Karpas-422 (cell line): ENCODE results near the gene PRM3. TPM values are rescaled to one million over a fixed set of nuclear protein-coding genes. Genes with fewer than 3 reads are reported as not detected.

Source experiments
- DNase-seq: peaks from one replicate; pipeline ENCODE4 v3.0.0-alpha.2; 2015
- H2AFZ ChIP-seq: fragments of 200-600 bp; sonication (generic); 2 replicates; pipeline ENCODE4 v1.6.1; 2014; ENCODE audit warnings: antibody characterized with exemption, low read length, mixed read lengths
- H3K27ac ChIP-seq: fragments of 200-600 bp; sonication (generic); 2 replicates; pipeline ENCODE4 v1.5.1; 2014; ENCODE audit warnings: mild to moderate bottlenecking, low read length, moderate library complexity
- H3K27me3 ChIP-seq: fragments of 200-600 bp; sonication (generic); 2 replicates; pipeline ENCODE4 v1.6.1; 2014; ENCODE audit warnings: low read length, mixed read lengths
- H3K36me3 ChIP-seq: fragments of 200-600 bp; sonication (generic); 2 replicates; pipeline ENCODE4 v1.6.1; 2014; ENCODE audit warnings: low read length, mixed read lengths; ENCODE audit not compliant: insufficient read depth
- H3K4me1 ChIP-seq: fragments of 200-600 bp; sonication (generic); 2 replicates; pipeline ENCODE4 v1.6.1; 2014; ENCODE audit warnings: mild to moderate bottlenecking, low read length, mixed read lengths
- H3K4me2 ChIP-seq: fragments of 200-600 bp; sonication (generic); 2 replicates; pipeline ENCODE4 v1.6.1; 2014; ENCODE audit warnings: low read length, low read depth, mild to moderate bottlenecking; ENCODE audit not compliant: poor library complexity, severe bottlenecking
- H3K4me3 ChIP-seq: fragments of 200-600 bp; sonication (generic); 2 replicates; pipeline ENCODE4 v1.5.1; 2014; ENCODE audit warnings: mild to moderate bottlenecking, antibody characterized with exemption, low read length, mixed read lengths
- H3K79me2 ChIP-seq: fragments of 200-600 bp; sonication (generic); 2 replicates; pipeline ENCODE4 v1.6.1; 2014; ENCODE audit warnings: mild to moderate bottlenecking, low read length, mixed read lengths
- H3K9ac ChIP-seq: fragments of 200-600 bp; sonication (generic); 2 replicates; pipeline ENCODE4 v1.6.0; 2014; ENCODE audit warnings: low read length
- H3K9me2 ChIP-seq: fragments of 200-600 bp; sonication (generic), shearing (Covaris generic); replicated peaks from 2 replicates; pipeline ENCODE4 v1.6.0; 2014; ENCODE audit warnings: mild to moderate bottlenecking, low read length, moderate library complexity; ENCODE audit not compliant: insufficient read depth
- H3K9me3 ChIP-seq: fragments of 300-700, 200-600 bp; sonication (generic); 2 replicates; pipeline ENCODE4 v1.6.1; 2014; ENCODE audit warnings: low read length, mixed read lengths
- H4K20me1 ChIP-seq: fragments of 200-600 bp; sonication (generic); 2 replicates; pipeline ENCODE4 v1.6.1; 2014; ENCODE audit warnings: mild to moderate bottlenecking, antibody characterized with exemption, low read length, low read depth; ENCODE audit not compliant: insufficient read depth
- total RNA-seq: library from RNA; depleted of rRNA; stranded (reverse); fragments of >200 nt; shearing (Covaris generic); gene quantifications from 2 replicates; pipeline ENCODE4 v1.2.3, GENCODE V29; 2014; ENCODE audit warnings: low replicate concordance

Gene PRM3
- total RNA-seq, 1 experiment from 2014 or later = not detected

- no peak overlapping the region for H2AFZ ChIP-seq
- H3K9me2 ChIP-seq = no peaks in the 10 kb centered on the region
- H4K20me1 ChIP-seq = no peaks in the 10 kb centered on the region
- H3K27ac ChIP-seq = no peak overlapping the region
- no peak overlapping the region for H3K4me3 ChIP-seq
- no peaks in the 10 kb centered on the region for H3K79me2 ChIP-seq
- no peaks in the 10 kb centered on the region for H3K36me3 ChIP-seq
- H3K27me3 ChIP-seq = no peaks in the 10 kb centered on the region
- H3K4me1 ChIP-seq = no peaks in the 10 kb centered on the region
- no peak overlapping the region for H3K4me2 ChIP-seq
- H3K9ac ChIP-seq = no peak overlapping the region
- no peaks in the 10 kb centered on the region for H3K9me3 ChIP-seq
- DNase-seq = no peak
Observed at GRCh38 chr16:11272484-11272883, 945 bp downstream of the PRM3 start.

- Histone ChIP-seq H3K4me1 (no peaks in the 10 kb centered on the region), H2AFZ (no peak overlapping the region)
- DNase-seq = no peak
Observed at GRCh38 chr16:11271610-11272009, 1.8 kb downstream of the PRM3 start.

GRCh38 chr16:11270602-11271162, 2.7 kb downstream of the PRM3 start:
- no peaks in the 10 kb centered on the region for H3K36me3 ChIP-seq

More at GRCh38 chr16:11271610-11272009, 1.8 kb downstream of the PRM3 start:
- H3K27ac ChIP-seq = no peak overlapping the region
- no peaks in the 10 kb centered on the region for H4K20me1 ChIP-seq
- no peaks in the 10 kb centered on the region for H3K9me2 ChIP-seq
- no peak overlapping the region for H3K4me3 ChIP-seq
- H3K27me3 ChIP-seq = no peaks in the 10 kb centered on the region
- H3K9ac ChIP-seq = no peak overlapping the region
- H3K9me3 ChIP-seq = no peaks in the 10 kb centered on the region
- no peak overlapping the region for H3K4me2 ChIP-seq
- H3K79me2 ChIP-seq = no peaks in the 10 kb centered on the region
- no peaks in the 10 kb centered on the region for H3K36me3 ChIP-seq

GRCh38 chr16:11268921-11269375, 4.5 kb downstream of the PRM3 start, which contains the start of gene TNP2:
Gene TNP2, minus strand, starts transcription at chr16:11269325. Its CDS starts 63 bp downstream, at chr16:11269262.
- Histone ChIP-seq H3K9me2 (no peaks in the 10 kb centered on the region), H3K4me3 (no peak within 1 kb of the TSS), H3K4me2 (no peak within 1 kb of the TSS), H4K20me1 (no peaks in the 10 kb centered on the region), H3K27ac (no peak within 1 kb of the TSS), H3K9ac (no peak within 1 kb of the TSS), H3K4me1 (no peaks in the 10 kb centered on the region), H3K27me3 (no peaks in the 10 kb centered on the region), H3K36me3 (no peaks in the 10 kb centered on the region), H3K79me2 (no peaks in the 10 kb centered on the region), H3K9me3 (no peaks in the 10 kb centered on the region), H2AFZ (no peak within 1 kb of the TSS)
- DNase-seq = no peak

More at GRCh38 chr16:11270602-11271162, 2.7 kb downstream of the PRM3 start:
- no peak overlapping the region for H3K27ac ChIP-seq
- no peaks in the 10 kb centered on the region for H3K79me2 ChIP-seq
- H3K27me3 ChIP-seq = no peaks in the 10 kb centered on the region
- H3K4me2 ChIP-seq = no peak overlapping the region
- no peaks in the 10 kb centered on the region for H4K20me1 ChIP-seq
- no peak for DNase-seq
- no peaks in the 10 kb centered on the region for H3K4me1 ChIP-seq
- no peaks in the 10 kb centered on the region for H3K9me3 ChIP-seq
- no peak overlapping the region for H3K4me3 ChIP-seq
- H3K9ac ChIP-seq = no peak overlapping the region
- no peak overlapping the region for H2AFZ ChIP-seq
- H3K9me2 ChIP-seq = no peaks in the 10 kb centered on the region

- Histone ChIP-seq H3K9me3 (no peaks in the 10 kb centered on the region), H3K4me1 (no peaks in the 10 kb centered on the region)
Observed at GRCh38 chr16:11265124-11265523, 8.3 kb downstream of the PRM3 start.

GRCh38 chr16:11264155-11264832, 9.1 kb downstream of the PRM3 start:
- Histone ChIP-seq H3K27ac (no peak overlapping the region), H3K4me1 (peaks cover under 1% of the 10 kb centered on the region; the same call in 1 of the 2 replicates), H3K27me3 (no peaks in the 10 kb centered on the region), H3K79me2 (no peaks in the 10 kb centered on the region), H4K20me1 (no peaks in the 10 kb centered on the region), H3K4me2 (no peak overlapping the region), H3K36me3 (no peaks in the 10 kb centered on the region), H3K4me3 (no peak overlapping the region), H3K9me3 (no peaks in the 10 kb centered on the region), H3K9ac (no peak overlapping the region), H3K9me2 (no peaks in the 10 kb centered on the region), H2AFZ (no peak overlapping the region)
- no peak for DNase-seq

More at GRCh38 chr16:11265124-11265523, 8.3 kb downstream of the PRM3 start:
- DNase-seq = no peak
- H2AFZ ChIP-seq = no peak overlapping the region
- no peak overlapping the region for H3K9ac ChIP-seq
- H3K79me2 ChIP-seq = no peaks in the 10 kb centered on the region
- no peaks in the 10 kb centered on the region for H3K36me3 ChIP-seq
- H4K20me1 ChIP-seq = no peaks in the 10 kb centered on the region
- H3K4me3 ChIP-seq = no peak overlapping the region
- no peaks in the 10 kb centered on the region for H3K9me2 ChIP-seq
- H3K4me2 ChIP-seq = no peak overlapping the region
- no peak overlapping the region for H3K27ac ChIP-seq
- H3K27me3 ChIP-seq = no peaks in the 10 kb centered on the region

GRCh38 chr16:11263737-11264136, 9.7 kb downstream of the PRM3 start:
- no peak overlapping the region for H3K4me2 ChIP-seq
- H3K36me3 ChIP-seq = no peaks in the 10 kb centered on the region
- no peak for DNase-seq
- no peaks in the 10 kb centered on the region for H3K27me3 ChIP-seq
- no peaks in the 10 kb centered on the region for H3K9me2 ChIP-seq
- no peaks in the 10 kb centered on the region for H3K9me3 ChIP-seq
- H3K9ac ChIP-seq = no peak overlapping the region
- H2AFZ ChIP-seq = no peak overlapping the region
- H4K20me1 ChIP-seq = no peaks in the 10 kb centered on the region
- peaks cover 6% of the 10 kb centered on the region; the same call in 1 of the 2 replicates for H3K4me1 ChIP-seq
- H3K4me3 ChIP-seq = no peak overlapping the region
- no peak overlapping the region for H3K27ac ChIP-seq
- no peaks in the 10 kb centered on the region for H3K79me2 ChIP-seq

GRCh38 chr16:11262915-11263314, 10.5 kb downstream of the PRM3 start:
- no peak overlapping the region for H2AFZ ChIP-seq
- no peak overlapping the region for H3K4me2 ChIP-seq
- H3K4me1 ChIP-seq = peaks cover 7% of the 10 kb centered on the region; the same call in 1 of the 2 replicates
- no peak overlapping the region for H3K27ac ChIP-seq
- H3K79me2 ChIP-seq = no peaks in the 10 kb centered on the region
- no peaks in the 10 kb centered on the region for H3K9me2 ChIP-seq
- H3K36me3 ChIP-seq = no peaks in the 10 kb centered on the region
- no peaks in the 10 kb centered on the region for H4K20me1 ChIP-seq
- DNase-seq = no peak
- H3K9me3 ChIP-seq = no peaks in the 10 kb centered on the region
- no peak overlapping the region for H3K9ac ChIP-seq
- no peaks in the 10 kb centered on the region for H3K27me3 ChIP-seq
- H3K4me3 ChIP-seq = no peak overlapping the region
